Measurements from ENCODE around the gene P2RY12. TPM values are rescaled to one million over a fixed set of nuclear protein-coding genes. Genes with fewer than 3 reads are reported as not detected.

Gene P2RY12
- total and polyA plus RNA-seq, 2 of the 4 experiments (the other 2 are of a cell fraction), result not detected

DNA sequence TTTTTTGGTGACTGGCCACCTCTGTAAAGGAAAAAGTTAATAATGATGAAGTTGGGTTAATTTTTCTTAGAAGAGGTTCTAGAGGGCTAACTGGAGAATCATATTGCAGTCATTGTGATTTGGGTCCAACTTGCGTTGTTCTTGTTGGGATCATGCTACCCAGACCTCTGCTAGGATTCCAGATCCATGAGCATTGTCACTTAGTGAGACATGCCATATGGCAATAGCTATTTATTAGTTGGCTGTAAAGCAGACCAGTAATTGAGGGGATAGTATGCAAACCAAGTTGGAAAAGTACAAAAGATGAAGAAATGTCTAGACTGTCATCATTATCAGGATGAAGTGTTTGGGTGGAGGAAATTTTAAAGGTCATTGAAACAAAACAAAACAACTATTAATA lies 30.7 kb upstream of the P2RY12 start:
- no TSS peak for BruUV-seq (replicated peaks)
- H3K56ac ChIP-seq (ENCODE audit: extremely low read depth, insufficient read depth, low read length), result no peak overlapping the region
- WGBS, 2 experiments (ENCODE audit: extremely low coverage in 2 of 2, insufficient read length in 1 of 2), result 67% methylated on average over 1 of the region's 1 CpG; no CpG with 5 or more reads in 1 of the 2 experiments
- H3K4me2 ChIP-seq (ENCODE audit: low read depth, low read length), result no peak overlapping the region
- in situ Hi-C loops (cut with MboI; ENCODE audit: low sequenced_read_pairs) (no loop called here), dilution Hi-C loops (cut with HindIII; ENCODE audit: low sequenced_read_pairs, unreplicated experiment) (no loop called here), intact Hi-C loops (cut with micrococcal nuclease) (no loop called here)
- H2BK120ac ChIP-seq (ENCODE audit: low read depth, low read length), result no peak overlapping the region
- ChIA-PET CTCF (no interaction called here), POLR2A (ENCODE audit: unreplicated experiment) (no interaction called here)
- H3K36me3 ChIP-seq (ENCODE audit: control insufficient read depth, insufficient read depth, low read length), result no peaks in the 10 kb centered on the region
- no peak for TF ChIP-seq RFX5 (IDR thresholded peaks at IDR 0.05; ENCODE audit: low read depth, low read length)
- no peak overlapping the region for H2AK9ac ChIP-seq (replicated peaks; ENCODE audit: low read depth, low read length, poor library complexity)
- no peaks in the 10 kb centered on the region for H3K27me3 ChIP-seq (ENCODE audit: control insufficient read depth, insufficient read depth, low read length)
- H3K4me1 ChIP-seq (ENCODE audit: control insufficient read depth, insufficient read depth, low read length), result peaks cover 4% of the 10 kb centered on the region
- H4K20me1 ChIP-seq (ENCODE audit: insufficient read depth, low read length), result no peaks in the 10 kb centered on the region
- no peak overlapping the region for H2AK5ac ChIP-seq (ENCODE audit: low read depth, low read length)
- H3K4me3 ChIP-seq (ENCODE audit: insufficient read depth, low read depth, low read length), result no peak overlapping the region
- no peak overlapping the region for H3K27ac ChIP-seq (ENCODE audit: insufficient read depth, low read length)
- no peak overlapping the region for H2BK20ac ChIP-seq (ENCODE audit: low read depth, low read length)
- H2AFZ ChIP-seq (replicated peaks; ENCODE audit: low read length, poor library complexity), result no peak overlapping the region
- no peak overlapping the region for H4K8ac ChIP-seq (ENCODE audit: low read depth in 2 of 2, low read length in 2 of 2)
- H3K23ac ChIP-seq (ENCODE audit: low read depth, low read length), result no peak overlapping the region
- H2BK5ac ChIP-seq (ENCODE audit: low read depth, low read length, poor library complexity, severe bottlenecking), result no peak overlapping the region
- H4K5ac ChIP-seq (ENCODE audit: low read depth, low read length), result no peak overlapping the region
- no peak overlapping the region for H4K91ac ChIP-seq (ENCODE audit: insufficient read depth, low read depth, low read length)
- H3K9me1 ChIP-seq (ENCODE audit: insufficient read depth, low read length), result peaks cover 4% of the 10 kb centered on the region
- no peaks in the 10 kb centered on the region for H3K9me3 ChIP-seq (ENCODE audit: control insufficient read depth, insufficient read depth, low read length)
- H2BK15ac ChIP-seq (ENCODE audit: low read depth, low read length), result no peak overlapping the region
- no peak for ATAC-seq (ENCODE audit: low read depth)
- H3K18ac ChIP-seq (ENCODE audit: low read depth, low read length), result no peak overlapping the region
- H3K79me1 ChIP-seq (ENCODE audit: low read depth in 1 of 2, low read length in 2 of 2), result no peaks in the 10 kb centered on the region
- no peak for DNase-seq
- no peak overlapping the region for H3K9ac ChIP-seq (ENCODE audit: low read depth, low read length)
- no peak overlapping the region for H3K4ac ChIP-seq (ENCODE audit: low read depth, low read length)
- no peak overlapping the region for H3K14ac ChIP-seq (replicated peaks; ENCODE audit: low read depth, low read length)
